H9 (cell line): ENCODE data around the gene PRPSAP2. TPM values are rescaled to one million over a fixed set of nuclear protein-coding genes. Genes with fewer than 3 reads are reported as not detected.

Experiments used
- DNase-seq: peaks from one replicate; pipeline ENCODE4 v3.0.0-alpha.2; 2017
- H2AFZ ChIP-seq: one replicate; pipeline ENCODE4 v1.6.1; 2013; ENCODE audit warnings: mild to moderate bottlenecking, low read length, control low read depth, moderate library complexity
- H2AK5ac ChIP-seq: 2 replicates; pipeline ENCODE4 v1.6.1; 2013; ENCODE audit warnings: low read length, control low read depth, mixed read lengths; ENCODE audit not compliant: insufficient read length
- H2BK120ac ChIP-seq: one replicate; pipeline ENCODE4 v1.6.1; 2013; ENCODE audit warnings: low read depth, mild to moderate bottlenecking, low read length, control low read depth, inconsistent platforms; ENCODE audit not compliant: poor library complexity, severe bottlenecking
- H2BK12ac ChIP-seq: 2 replicates; pipeline ENCODE4 v1.6.1; 2013; ENCODE audit warnings: low read length, control low read depth, mixed read lengths, low read depth; ENCODE audit not compliant: insufficient read length
- H2BK15ac ChIP-seq: 2 replicates; pipeline ENCODE4 v1.6.1; 2013; ENCODE audit warnings: low read depth, low read length, control low read depth
- H2BK20ac ChIP-seq: one replicate; pipeline ENCODE4 v1.6.1; 2013; ENCODE audit warnings: low read depth, mild to moderate bottlenecking, low read length, control low read depth, inconsistent platforms; ENCODE audit not compliant: poor library complexity, severe bottlenecking
- H2BK5ac ChIP-seq: 2 replicates; pipeline ENCODE4 v1.6.1; 2013; ENCODE audit warnings: low read length, control low read depth, mixed read lengths; ENCODE audit not compliant: insufficient read length
- H3K14ac ChIP-seq: 2 replicates; pipeline ENCODE4 v1.6.1; 2013; ENCODE audit warnings: low read length, control low read depth; ENCODE audit not compliant: insufficient read depth
- H3K18ac ChIP-seq: 2 replicates; pipeline ENCODE4 v1.6.1; 2013; ENCODE audit warnings: low read depth, mild to moderate bottlenecking, mixed read lengths, low read length, control low read depth; ENCODE audit not compliant: insufficient read length
- H3K23ac ChIP-seq: 2 replicates; pipeline ENCODE4 v1.6.1; 2013; ENCODE audit warnings: low read length, control low read depth, mixed read lengths, low read depth; ENCODE audit not compliant: insufficient read length
- H3K23me2 ChIP-seq: 2 replicates; pipeline ENCODE4 v1.6.1; 2013; ENCODE audit warnings: low read depth, mild to moderate bottlenecking, mixed read lengths, low read length, control low read depth; ENCODE audit not compliant: insufficient read length, poor library complexity, severe bottlenecking
- H3K27ac ChIP-seq: 2 replicates; pipeline ENCODE4 v1.5.1; 2013; ENCODE audit warnings: low read length, control low read depth, mixed read lengths, low read depth; ENCODE audit not compliant: insufficient read length
- H3K27me3 ChIP-seq: 2 replicates; pipeline ENCODE4 v1.6.1; 2013; ENCODE audit warnings: low read length, control low read depth, inconsistent platforms; ENCODE audit not compliant: insufficient read depth
- H3K4ac ChIP-seq: 2 replicates; pipeline ENCODE4 v1.6.1; 2013; ENCODE audit warnings: low read depth, mild to moderate bottlenecking, control low read depth, inconsistent platforms, low read length, moderate library complexity
- H3K4me1 ChIP-seq: 2 replicates; pipeline ENCODE4 v1.6.1; 2013; ENCODE audit warnings: low read length, control low read depth, inconsistent platforms; ENCODE audit not compliant: insufficient read depth
- H3K4me2 ChIP-seq: 2 replicates; pipeline ENCODE4 v1.6.1; 2013; ENCODE audit warnings: low read length, control low read depth, mixed read lengths; ENCODE audit not compliant: insufficient read length, insufficient read depth
- H3K56ac ChIP-seq: 2 replicates; pipeline ENCODE4 v1.6.1; 2013; ENCODE audit warnings: low read depth, mild to moderate bottlenecking, mixed read lengths, low read length, control low read depth; ENCODE audit not compliant: insufficient read length
- H3K79me1 ChIP-seq: 2 replicates; pipeline ENCODE4 v1.6.1; 2013; ENCODE audit warnings: low read depth, mild to moderate bottlenecking, moderate library complexity, low read length, control low read depth, inconsistent platforms; ENCODE audit not compliant: insufficient read depth, poor library complexity, severe bottlenecking
- H3K79me2 ChIP-seq: 2 replicates; pipeline ENCODE4 v1.6.1; 2013; ENCODE audit warnings: low read length, control low read depth, inconsistent platforms; ENCODE audit not compliant: insufficient read depth
- H3K9ac ChIP-seq: 2 replicates; pipeline ENCODE4 v1.6.1; 2013; ENCODE audit warnings: low read length, control low read depth, mixed read lengths; ENCODE audit not compliant: insufficient read length; ENCODE audit errors: extremely low read depth
- H3K9me3 ChIP-seq: one replicate; pipeline ENCODE4 v1.6.1; 2013; ENCODE audit warnings: low read depth, low read length, inconsistent platforms; ENCODE audit not compliant: control insufficient read depth
- H3T11ph ChIP-seq: one replicate; pipeline ENCODE4 v1.6.1; 2013; ENCODE audit warnings: mild to moderate bottlenecking, low read length, control low read depth, inconsistent platforms
- H4K20me1 ChIP-seq: one replicate; pipeline ENCODE4 v1.6.1; 2013; ENCODE audit not compliant: control insufficient read depth, insufficient read length, insufficient read depth
- H4K5ac ChIP-seq: 2 replicates; pipeline ENCODE4 v1.6.1; 2013; ENCODE audit warnings: low read depth, mild to moderate bottlenecking, mixed read lengths, low read length, control low read depth; ENCODE audit not compliant: insufficient read length
- H4K8ac ChIP-seq: replicated peaks from 2 replicates; pipeline ENCODE4 v1.6.1; 2013; ENCODE audit warnings: low read length, control low read depth, mixed read lengths, low read depth; ENCODE audit not compliant: insufficient read length
- H4K91ac ChIP-seq: 2 replicates; pipeline ENCODE4 v1.6.1; 2013; ENCODE audit warnings: low read depth, mild to moderate bottlenecking, moderate library complexity, mixed read lengths, low read length, control low read depth; ENCODE audit not compliant: insufficient read length
- H3K27ac Mint-ChIP-seq, 3 experiments: 2 replicates in 2 of 3; 3 replicates in 1 of 3; pipeline ENCODE4 v1.8.0; 2020 to 2021; ENCODE audit warnings: mixed read lengths in 3 of 3, mild to moderate bottlenecking in 1 of 3, moderate library complexity in 1 of 3
- H3K27me3 Mint-ChIP-seq: 2 replicates; pipeline ENCODE4 v1.8.0; 2021; ENCODE audit warnings: low read depth, mild to moderate bottlenecking, moderate library complexity, mixed read lengths
- H3K36me3 Mint-ChIP-seq, 3 experiments: 2 replicates in 2 of 3; 3 replicates in 1 of 3; pipeline ENCODE4 v1.8.0; 2020 to 2021; ENCODE audit warnings: low read depth in 3 of 3, mixed read lengths in 3 of 3; ENCODE audit not compliant: insufficient read depth in 1 of 3
- H3K4me1 Mint-ChIP-seq, 2 experiments: 2 replicates each; pipeline ENCODE4 v1.8.0; 2020; ENCODE audit warnings: mixed read lengths in 2 of 2
- H3K4me3 Mint-ChIP-seq, 2 experiments: 2 replicates in 1 of 2; 3 replicates in 1 of 2; pipeline ENCODE4 v1.8.0; 2020 to 2021; ENCODE audit warnings: mild to moderate bottlenecking in 2 of 2, mixed read lengths in 2 of 2, moderate library complexity in 1 of 2
- H3K9me3 Mint-ChIP-seq, 2 experiments: 2 replicates in 1 of 2; 3 replicates in 1 of 2; pipeline ENCODE4 v1.8.0; 2020; ENCODE audit warnings: mild to moderate bottlenecking in 2 of 2, mixed read lengths in 2 of 2, moderate library complexity in 1 of 2
- CTCF ChIP-seq: fragments of 200-600 bp; sonication (generic); conservative IDR thresholded peaks from 3 replicates; pipeline ENCODE4 v1.8.0; 2021; ENCODE audit warnings: antibody characterized with exemption, mild to moderate bottlenecking
- WGBS: extraction: QIAGEN DNeasy Blood & Tissue Kit; methylation state at CpG from one replicate; pipeline ENCODE4 v1.1.7; 2013; ENCODE audit warnings: missing lambda C conversion rate, low lambda C conversion rate, mixed read lengths; ENCODE audit not compliant: insufficient read length; ENCODE audit errors: extremely low coverage; 5-methylcytosine and 5-hydroxymethylcytosine counted together
- total RNA-seq: library from RNA; stranded (reverse); gene quantifications from 2 replicates; pipeline ENCODE4 v1.2.1, GENCODE V29; 2021

Gene PRPSAP2
- total RNA-seq, 1 experiment from 2014 or later, result 58.0 TPM

GRCh38 chr17:18938692-18939023 is 80.7 kb downstream of the PRPSAP2 start:
- WGBS, result no CpG with 5 or more reads among the region's 2 CpGs
- no peak overlapping the region for H3K14ac ChIP-seq
- H4K20me1 ChIP-seq, result no peaks in the 10 kb centered on the region
- no peak overlapping the region for H4K8ac ChIP-seq
- no peaks in the 10 kb centered on the region for H3K79me2 ChIP-seq
- H3K36me3 Mint-ChIP-seq, result no peaks in the 10 kb centered on the region
- H3K9me3 Mint-ChIP-seq, result no peaks in the 10 kb centered on the region
- H3K27me3 Mint-ChIP-seq, result peaks cover 4% of the 10 kb centered on the region
- H2BK20ac ChIP-seq, result no peak overlapping the region
- no peak overlapping the region for H2BK120ac ChIP-seq
- no peak overlapping the region for H3K23ac ChIP-seq
- H3K4me3 Mint-ChIP-seq, result no peak overlapping the region
- no peak overlapping the region for H4K5ac ChIP-seq
- H3K56ac ChIP-seq, result no peak overlapping the region
- no peak overlapping the region for H2BK15ac ChIP-seq
- DNase-seq, result no peak
- H3K27ac Mint-ChIP-seq, result no peak overlapping the region
- no peak overlapping the region for H3K9ac ChIP-seq
- H3K4me1 Mint-ChIP-seq, result no peaks in the 10 kb centered on the region
- no peak overlapping the region for H3K18ac ChIP-seq
- no peak overlapping the region for H3K4me2 ChIP-seq
- no peaks in the 10 kb centered on the region for H3K4me1 ChIP-seq
- no peak overlapping the region for H3K4ac ChIP-seq
- H3K27ac ChIP-seq, result no peak overlapping the region
- H2AFZ ChIP-seq, result no peak overlapping the region
- H3T11ph ChIP-seq, result no peak overlapping the region
- H2AK5ac ChIP-seq, result no peak overlapping the region
- H4K91ac ChIP-seq, result no peak overlapping the region
- H3K9me3 ChIP-seq, result no peaks in the 10 kb centered on the region
- no peaks in the 10 kb centered on the region for H3K27me3 ChIP-seq
- H3K79me1 ChIP-seq, result no peaks in the 10 kb centered on the region
- H3K23me2 ChIP-seq, result no peaks in the 10 kb centered on the region
- no peak overlapping the region for H2BK12ac ChIP-seq
- TF ChIP-seq CTCF, result no peak
- H2BK5ac ChIP-seq, result no peak overlapping the region
